HUES64 (cell line): ENCODE results near the gene RIC1.
"Not testable (repeated sequence)": the region's sequence is repeated elsewhere in the genome, so short reads cannot be mapped to it uniquely, and the experiment has no call there.

Experiments
- H3K27ac ChIP-seq: 2 replicates; pipeline ENCODE4 v1.7.0; 2013; ENCODE audit warnings: low read depth, low read length, inconsistent platforms
- H3K27me3 ChIP-seq: 2 replicates; pipeline ENCODE4 v1.6.1; 2013; ENCODE audit warnings: mild to moderate bottlenecking, low read length; ENCODE audit not compliant: insufficient read depth
- H3K36me3 ChIP-seq: 2 replicates; pipeline ENCODE4 v1.6.1; 2013; ENCODE audit warnings: mild to moderate bottlenecking, low read length; ENCODE audit not compliant: insufficient read depth
- H3K4me1 ChIP-seq: 2 replicates; pipeline ENCODE4 v1.6.1; 2013; ENCODE audit warnings: mild to moderate bottlenecking, low read length, moderate library complexity; ENCODE audit not compliant: insufficient read depth
- H3K4me3 ChIP-seq: 2 replicates; pipeline ENCODE4 v1.5.1; 2013; ENCODE audit warnings: mild to moderate bottlenecking, low read length, moderate library complexity
- H3K9ac ChIP-seq: 2 replicates; pipeline ENCODE4 v1.6.1; 2013; ENCODE audit warnings: mild to moderate bottlenecking, low read depth, low read length
- H3K9me3 ChIP-seq: 2 replicates; pipeline ENCODE4 v1.6.1; 2013; ENCODE audit warnings: low read depth, low read length; ENCODE audit not compliant: insufficient read depth
- WGBS: fragments of 150-250, 120-280 bp; methylation state at CpG from one replicate; pipeline ENCODE4 v1.1.7; 2013; ENCODE audit warnings: missing lambda C conversion rate; 5-methylcytosine and 5-hydroxymethylcytosine counted together

The RIC1 gene

GRCh38 chr9:5671711-5672353 is 42.9 kb downstream of the RIC1 start:
- Histone ChIP-seq H3K27me3 (no peaks in the 10 kb centered on the region), H3K4me1 (peaks cover 13% of the 10 kb centered on the region), H3K9me3 (no peaks in the 10 kb centered on the region), H3K4me3 (no peak overlapping the region), H3K27ac (no peak overlapping the region), H3K36me3 (no peaks in the 10 kb centered on the region), H3K9ac (no peak overlapping the region)
- WGBS, result 71% methylated on average over 2 of the region's 3 CpGs

- peaks cover 13% of the 10 kb centered on the region for H3K4me1 ChIP-seq
- H3K27me3 ChIP-seq, H3K9me3 ChIP-seq, H3K27ac ChIP-seq, H3K4me3 ChIP-seq, H3K36me3 ChIP-seq, H3K9ac ChIP-seq: not testable (repeated sequence)
- 90% methylated on average over 10 of the region's 11 CpGs for WGBS
These were observed 46.1 kb downstream of the RIC1 start for GRCh38 chr9:5675046-5675445.

DNA sequence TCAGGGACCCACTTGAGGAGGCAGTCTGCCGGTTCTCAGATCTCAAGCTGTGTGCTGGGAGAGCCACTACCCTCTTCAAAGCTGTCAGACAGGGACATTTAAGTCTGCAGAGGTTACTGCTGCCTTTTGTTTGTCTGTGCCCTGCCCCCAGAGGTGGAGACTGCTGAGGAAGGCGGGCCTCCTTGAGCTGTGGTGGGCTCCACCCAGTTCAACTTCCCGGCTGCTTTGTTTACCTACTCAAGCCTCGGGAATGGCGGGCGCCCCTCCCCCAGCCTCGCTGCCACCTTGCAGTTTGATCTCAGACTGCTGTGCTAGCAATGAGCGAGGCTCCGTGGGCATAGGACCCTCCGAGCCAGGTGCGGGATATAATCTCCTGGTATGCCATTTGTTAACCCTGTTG is 54.7 kb downstream of the RIC1 start:
- H3K9ac ChIP-seq, H3K36me3 ChIP-seq, H3K4me1 ChIP-seq, H3K27me3 ChIP-seq, H3K4me3 ChIP-seq, H3K27ac ChIP-seq: not testable (repeated sequence)
- peaks cover 11% of the 10 kb centered on the region for H3K9me3 ChIP-seq
- 88% methylated on average over 11 of the region's 11 CpGs for WGBS

GRCh38 chr9:5684101-5684500 is 55.2 kb downstream of the RIC1 start:
- H3K4me3 ChIP-seq, result no peak overlapping the region
- 0 out of 2 replicates have a peak, but pooled peaks cover 8% of the 10 kb centered on the region for H3K4me1 ChIP-seq
- no peak overlapping the region for H3K27ac ChIP-seq
- 0 out of 2 replicates have a peak, but pooled peaks cover 6% of the 10 kb centered on the region for H3K36me3 ChIP-seq
- WGBS, result 99% methylated on average over 5 of the region's 7 CpGs
- H3K9ac ChIP-seq, result no peak overlapping the region
- H3K9me3 ChIP-seq, result peaks cover 11% of the 10 kb centered on the region
- H3K27me3 ChIP-seq, result no peaks in the 10 kb centered on the region

GRCh38 chr9:5688109-5688508 is 59.2 kb downstream of the RIC1 start:
- Histone ChIP-seq H3K27me3 (no peaks in the 10 kb centered on the region), H3K27ac (no peak overlapping the region), H3K36me3 (0 out of 2 replicates have a peak, but pooled peaks cover 6% of the 10 kb centered on the region), H3K4me3 (no peak overlapping the region), H3K9ac (no peak overlapping the region), H3K4me1 (0 out of 2 replicates have a peak, but pooled peaks cover 8% of the 10 kb centered on the region), H3K9me3 (peaks cover 11% of the 10 kb centered on the region)
- WGBS, result 93% methylated on average over 1 of the region's 1 CpG

DNA sequence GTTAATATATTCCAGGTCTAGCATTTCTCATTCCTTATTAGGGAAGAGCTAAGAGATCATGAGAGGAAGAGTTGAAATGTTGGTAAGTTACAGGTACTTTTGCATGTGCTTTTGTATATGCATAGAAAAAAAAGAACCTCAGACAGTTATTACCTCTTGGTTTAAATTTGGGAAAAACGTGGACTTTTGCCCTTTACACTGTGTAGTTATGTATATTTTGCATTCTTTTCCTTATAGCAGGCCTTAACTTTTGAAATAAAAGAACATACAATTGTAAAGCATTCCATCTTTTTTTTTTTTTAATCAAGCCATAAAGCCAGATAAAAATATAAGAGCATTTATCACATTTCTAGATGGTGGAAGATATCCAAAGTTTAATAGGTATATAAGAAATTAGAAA is 61.4 kb downstream of the RIC1 start:
- no peaks in the 10 kb centered on the region for H3K36me3 ChIP-seq
- H3K9ac ChIP-seq, result no peak overlapping the region
- H3K27me3 ChIP-seq, result no peaks in the 10 kb centered on the region
- H3K9me3 ChIP-seq, result no peaks in the 10 kb centered on the region
- 0 out of 2 replicates have a peak, but pooled peaks cover 8% of the 10 kb centered on the region for H3K4me1 ChIP-seq
- H3K27ac ChIP-seq, result no peak overlapping the region
- H3K4me3 ChIP-seq, result no peak overlapping the region
- no CpG with 5 or more reads among the region's 1 CpG for WGBS

DNA sequence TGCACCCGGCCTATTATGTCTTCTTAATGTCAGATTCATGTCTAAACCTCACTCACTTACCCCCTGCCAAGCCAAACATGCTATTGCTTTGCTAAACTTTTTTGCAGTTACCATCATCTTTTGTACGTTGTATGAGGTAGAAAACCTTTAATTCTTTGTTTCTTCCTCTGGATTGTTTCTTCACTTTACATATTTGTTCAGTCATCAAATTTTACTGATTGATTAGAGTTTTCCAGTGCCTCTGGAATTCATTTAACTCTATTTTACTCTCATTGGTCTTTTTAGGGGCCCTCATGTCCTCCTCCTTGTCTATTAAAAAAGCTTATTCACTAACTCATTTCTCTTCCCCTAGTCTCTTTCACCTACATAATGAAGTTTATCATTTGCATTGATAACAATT is 67.0 kb downstream of the RIC1 start:
- Histone ChIP-seq H3K9ac (no peak overlapping the region), H3K4me3 (no peak overlapping the region), H3K4me1 (no peaks in the 10 kb centered on the region), H3K9me3 (no peaks in the 10 kb centered on the region), H3K36me3 (no peaks in the 10 kb centered on the region), H3K27ac (no peak overlapping the region), H3K27me3 (no peaks in the 10 kb centered on the region)
- 98% methylated on average over 2 of the region's 2 CpGs for WGBS

- H3K9me3 ChIP-seq, result no peaks in the 10 kb centered on the region
- no peaks in the 10 kb centered on the region for H3K27me3 ChIP-seq
- no peak overlapping the region for H3K27ac ChIP-seq
- H3K36me3 ChIP-seq, result no peaks in the 10 kb centered on the region
- H3K4me3 ChIP-seq, result no peak overlapping the region
- WGBS, result 89% methylated on average over 2 of the region's 2 CpGs
- no peak overlapping the region for H3K9ac ChIP-seq
- H3K4me1 ChIP-seq, result no peaks in the 10 kb centered on the region
These were observed 68.0 kb downstream of the RIC1 start for GRCh38 chr9:5696884-5697283.

GRCh38 chr9:5698004-5698403 is 69.1 kb downstream of the RIC1 start:
- Histone ChIP-seq H3K9me3 (no peaks in the 10 kb centered on the region), H3K36me3 (no peaks in the 10 kb centered on the region), H3K4me1 (no peaks in the 10 kb centered on the region), H3K27ac (no peak overlapping the region), H3K9ac (no peak overlapping the region), H3K27me3 (no peaks in the 10 kb centered on the region), H3K4me3 (no peak overlapping the region)
- WGBS, result 86% methylated on average over 1 of the region's 1 CpG

DNA sequence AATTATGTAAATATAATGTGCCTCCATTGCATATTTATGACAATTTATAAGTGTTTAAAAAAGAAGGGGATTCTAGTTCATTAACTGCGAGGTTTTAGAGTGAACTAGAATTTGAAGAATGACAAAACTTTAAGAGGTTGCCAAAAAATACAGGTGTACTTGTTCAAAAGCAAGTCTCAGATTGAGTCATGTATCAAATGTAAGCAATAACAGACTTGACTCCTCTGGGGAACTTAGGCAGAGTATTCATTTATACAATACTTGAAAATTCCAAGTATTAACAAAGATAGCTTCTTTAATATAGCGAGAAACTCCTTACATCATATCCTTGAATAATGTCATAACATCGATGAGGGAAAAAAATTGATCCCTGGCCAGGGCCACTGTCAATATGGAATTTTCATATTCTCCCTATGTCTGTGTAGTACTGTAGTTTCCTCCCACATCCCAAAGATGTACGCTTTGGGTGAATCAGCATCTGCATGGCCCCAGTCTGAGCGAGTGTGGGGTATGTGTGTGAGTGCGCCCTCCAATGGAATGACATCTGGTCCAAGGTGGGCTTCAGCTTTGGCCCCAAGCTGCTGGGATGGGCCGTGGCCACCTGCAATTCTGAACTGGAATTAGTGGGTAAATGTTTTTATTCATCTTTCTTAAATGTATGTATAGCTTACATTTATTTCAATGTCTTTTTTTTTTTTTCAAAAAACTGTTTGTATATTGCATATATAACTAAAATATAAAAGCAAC is 70.1 kb downstream of the RIC1 start:
- Histone ChIP-seq H3K27ac (no peak overlapping the region), H3K9ac (no peak overlapping the region), H3K4me1 (no peaks in the 10 kb centered on the region), H3K4me3 (no peak overlapping the region), H3K9me3 (no peaks in the 10 kb centered on the region), H3K27me3 (no peaks in the 10 kb centered on the region), H3K36me3 (no peaks in the 10 kb centered on the region)
- WGBS, result 95% methylated on average over 7 of the region's 7 CpGs

DNA sequence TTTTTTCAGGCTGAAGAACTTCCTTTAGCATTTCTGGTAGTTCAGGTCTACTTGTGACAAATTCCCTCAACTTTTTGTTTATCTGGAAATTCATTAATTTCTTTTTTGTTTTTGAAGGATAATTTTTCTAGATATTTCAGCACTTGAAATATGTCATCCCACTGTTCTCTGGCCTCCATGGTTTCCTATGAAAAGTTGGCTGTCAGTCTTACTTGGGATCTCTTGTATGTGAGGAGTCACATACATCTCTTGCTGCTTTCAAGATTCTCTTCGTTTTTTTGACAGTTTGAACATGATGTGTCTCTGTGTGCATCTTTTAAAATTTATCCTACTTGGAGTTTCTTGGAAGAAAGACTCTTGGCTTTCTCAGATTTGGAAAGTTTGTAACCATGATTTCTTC is 79.5 kb downstream of the RIC1 start:
- Histone ChIP-seq H3K27ac (no peak overlapping the region), H3K9ac (no peak overlapping the region), H3K9me3 (peaks cover 10% of the 10 kb centered on the region; the same call in 1 of the 2 replicates), H3K27me3 (no peaks in the 10 kb centered on the region), H3K4me1 (no peaks in the 10 kb centered on the region), H3K36me3 (peaks cover 14% of the 10 kb centered on the region), H3K4me3 (no peak overlapping the region)
- 82% methylated on average over 1 of the region's 1 CpG for WGBS
